HepG2 (cell line): ENCODE data around the gene SLC22A9. TPM values are rescaled to one million over a fixed set of nuclear protein-coding genes. Genes with fewer than 3 reads are reported as not detected.

Experiments
- ATAC-seq: fragments of 200-7000 bp; cut with Tn5 transposase; 3 replicates; pipeline ENCODE4 v1.9.1; 2020; ENCODE audit warnings: mild to moderate bottlenecking, moderate library complexity
- BruUV-seq: library from RNA; stranded (reverse); fragments of 400-500 nt; replicated peaks from 2 replicates; lab custom pipeline; 2021; lab: Mats Ljungman, UMichigan
- CTCF ChIA-PET: fragments of 300-600 bp; formaldehyde crosslinking; extraction: SDS; loops from one replicate; lab custom pipeline; 2021; ENCODE audit warnings: low total read pairs, inconsistent platforms, low intra/inter-chr PET ratio; lab: Yijun Ruan, JAX
- POLR2A ChIA-PET: fragments of 350-600 bp; sonication (Branson Sonifier 250); formaldehyde crosslinking; loops from one replicate; lab custom pipeline; 2020; ENCODE audit warnings: antibody characterized with exemption, inconsistent platforms; lab: Yijun Ruan, JAX
- DNase-seq: peaks from one replicate; pipeline ENCODE4 v3.0.0-alpha.2; 2015; ENCODE audit warnings: low spot score
- FAIRE-seq: peaks from 3 replicates; lab custom pipeline; 2011; peaks lifted over from hg19 to GRCh38; lab: Jason Lieb, UNC
- H2AFZ ChIP-seq: one replicate; pipeline ENCODE4 v1.6.1; 2011; ENCODE audit warnings: low read length, inconsistent platforms
- H3K27ac ChIP-seq: fragments of 300-600 bp; 3 replicates; pipeline ENCODE4 v1.8.0; 2011; ENCODE audit warnings: mixed run types, mild to moderate bottlenecking, mixed read lengths, low read length, inconsistent platforms; ENCODE audit not compliant: insufficient read depth; ENCODE audit errors: extremely low read length
- H3K27me3 ChIP-seq, 2 experiments: fragments of 200-600 bp in 1 of 2; 2 replicates in 1 of 2; 3 replicates in 1 of 2; pipeline versions ENCODE4 v1.6.0 to v1.8.0; 2011; ENCODE audit warnings: low read length in 2 of 2, mild to moderate bottlenecking in 2 of 2, moderate library complexity in 2 of 2, inconsistent platforms in 1 of 2; ENCODE audit not compliant: insufficient read depth in 2 of 2, control insufficient read depth in 1 of 2
- H3K36me3 ChIP-seq, 2 experiments: fragments of 200-600 bp in 1 of 2; replicated peaks in 1 of 2; 2 replicates in 1 of 2; 3 replicates in 1 of 2; pipeline versions ENCODE4 v1.5.1 to v1.8.0; 2011; ENCODE audit warnings: low read length in 2 of 2, inconsistent platforms in 1 of 2; ENCODE audit not compliant: insufficient read depth in 2 of 2, control insufficient read depth in 1 of 2
- H3K4me1 ChIP-seq: 2 replicates; pipeline ENCODE4 v1.5.1; 2012; ENCODE audit warnings: low read length, inconsistent platforms; ENCODE audit not compliant: insufficient read depth
- H3K4me2 ChIP-seq: 2 replicates; pipeline ENCODE4 v1.6.0; 2011; ENCODE audit warnings: low read depth, low read length, inconsistent platforms
- H3K4me3 ChIP-seq, 3 experiments: fragments of 200-600 bp in 1 of 3; sonication (generic), shearing (Covaris generic) in 1 of 3; replicated peaks in 1 of 3; 2 replicates each; pipeline ENCODE4 v1.5.1; 2011 to 2016; ENCODE audit warnings: low read length in 3 of 3, inconsistent platforms in 2 of 3, low read depth in 2 of 3, mild to moderate bottlenecking in 2 of 3, control low read depth in 1 of 3, mixed read lengths in 1 of 3; ENCODE audit not compliant: insufficient read depth in 1 of 3
- H3K79me2 ChIP-seq: one replicate; pipeline ENCODE4 v1.6.1; 2011; ENCODE audit warnings: low read length, inconsistent platforms; ENCODE audit not compliant: insufficient read depth
- H3K9ac ChIP-seq: 2 replicates; pipeline ENCODE4 v1.6.0; 2011; ENCODE audit warnings: mild to moderate bottlenecking, low read depth, low read length, inconsistent platforms; ENCODE audit not compliant: insufficient read depth
- H3K9me3 ChIP-seq: 2 replicates; pipeline ENCODE4 v1.5.1; 2012; ENCODE audit warnings: mild to moderate bottlenecking, low read length
- H4K20me1 ChIP-seq: 2 replicates; pipeline ENCODE4 v1.6.0; 2011; ENCODE audit warnings: inconsistent platforms, mild to moderate bottlenecking, low read length, moderate library complexity; ENCODE audit not compliant: insufficient read depth
- DPF2 ChIP-seq: sonication (generic); formaldehyde crosslinking; IDR thresholded peaks from 2 replicates; pipeline ENCODE4 v1.4.0; 2020; ENCODE audit warnings: mild to moderate bottlenecking, low read depth, missing genetic modification reagents, borderline replicate concordance
- PHB2 ChIP-seq: fragments of 450-650 bp; IDR thresholded peaks from 2 replicates; pipeline ENCODE4 v1.6.1; 2018; ENCODE audit not compliant: partially characterized antibody
- ZBTB39 ChIP-seq: sonication (generic); formaldehyde crosslinking; IDR thresholded peaks from 2 replicates; pipeline ENCODE4 v1.5.0; 2020; ENCODE audit warnings: missing genetic modification reagents
- ZNF382 ChIP-seq: sonication (generic); formaldehyde crosslinking; IDR thresholded peaks from 2 replicates; pipeline ENCODE4 v1.5.0; 2020; ENCODE audit warnings: missing genetic modification reagents, mild to moderate bottlenecking, borderline replicate concordance
- ZSCAN5A ChIP-seq: sonication (generic); formaldehyde crosslinking; IDR thresholded peaks from 2 replicates; pipeline ENCODE4 v1.8.0; 2022; ENCODE audit warnings: mild to moderate bottlenecking, missing genetic modification reagents, borderline replicate concordance
- WGBS: methylation state at CpG from one replicate; pipeline ENCODE4 v1.1.6; 2017; ENCODE audit warnings: low lambda C conversion rate; 5-methylcytosine and 5-hydroxymethylcytosine counted together
- in situ Hi-C: cut with HindIII; loops from 2 replicates; pipeline ENCODE4 v1.10.0; 2017; ENCODE audit warnings: low pct_unique_long_range_greater_than_20kb; ENCODE audit not compliant: extremely low pct_ligation_motif_present
- intact Hi-C: fragments of 100-400 bp; cut with micrococcal nuclease; formaldehyde crosslinking; loops from one replicate; pipeline ENCODE4 v1.10.0; 2022; ENCODE audit not compliant: unreplicated experiment
- polyA plus RNA-seq, 8 experiments: library from polyadenylated mRNA; depleted of rRNA in 3 of 8; stranded (reverse) in 7 of 8; unstranded in 1 of 8; fragments of >200 nt; fragmentation: Illumina TruSeq in 4 of 8; extraction: Trizol in 4 of 8; gene quantifications; 2 replicates each; pipeline versions ENCODE4 v1.2.1 to v1.2.3, GENCODE V29; 2011 to 2016; ENCODE audit warnings: low read depth in 4 of 8, missing spikeins in 1 of 8, mixed read lengths in 1 of 8; ENCODE audit not compliant: insufficient read depth in 1 of 8
- total RNA-seq, 5 experiments: library from RNA; depleted of rRNA; stranded (reverse); fragments of >200 nt; fragmentation: Illumina TruSeq; extraction: Trizol; gene quantifications; 2 replicates each; pipeline ENCODE4 v1.2.3, GENCODE V29; 2016; ENCODE audit warnings: low read depth in 1 of 5

SLC22A9 gene
- total and polyA plus RNA-seq, 2 of the 13 experiments (the other 11 are each of a cell fraction or from before 2014, with no cell fraction given): 4.0 to 11.7 TPM

GRCh38 chr11:63445720-63446119, 76.1 kb downstream of the SLC22A9 start:
- no peak for TF ChIP-seq ZBTB39 (CRISPR knock-in tag)
- TF ChIP-seq DPF2 (CRISPR knock-in tag): no peak
- TF ChIP-seq ZNF382 (CRISPR knock-in tag): no peak
- TF ChIP-seq PHB2: no peak
- ChIA-PET POLR2A (no interaction called here), CTCF (no interaction called here)
- BruUV-seq: no TSS peak
- Histone ChIP-seq H3K27me3 (no peaks in the 10 kb centered on the region), H3K4me2 (no peak overlapping the region), H3K4me1 (no peaks in the 10 kb centered on the region), H2AFZ (no peak overlapping the region), H4K20me1 (no peaks in the 10 kb centered on the region), H3K36me3 (no peaks in the 10 kb centered on the region), H3K4me3 (no peak overlapping the region), H3K27ac (no peak overlapping the region), H3K79me2 (no peaks in the 10 kb centered on the region), H3K9ac (no peak overlapping the region), H3K9me3 (no peaks in the 10 kb centered on the region)
- ATAC-seq (no peak), DNase-seq (no peak), FAIRE-seq (no peak)
- intact Hi-C loops (no loop called here), in situ Hi-C loops (no loop called here)

GRCh38 chr11:63448646-63449045, 79.1 kb downstream of the SLC22A9 start:
- Histone ChIP-seq H3K36me3 (no peaks in the 10 kb centered on the region), H3K4me2 (no peak overlapping the region), H3K27me3 (no peaks in the 10 kb centered on the region), H3K4me3 (no peak overlapping the region), H2AFZ (no peak overlapping the region), H3K79me2 (no peaks in the 10 kb centered on the region), H3K9ac (no peak overlapping the region), H3K9me3 (no peaks in the 10 kb centered on the region), H4K20me1 (no peaks in the 10 kb centered on the region), H3K27ac (no peak overlapping the region), H3K4me1 (no peaks in the 10 kb centered on the region)
- BruUV-seq: no TSS peak
- ChIA-PET POLR2A (no interaction called here), CTCF (no interaction called here)
- no peak for FAIRE-seq
- intact Hi-C loops (no loop called here), in situ Hi-C loops (no loop called here)
- WGBS: 46% methylated on average over 1 of the region's 1 CpG
- no peak for DNase-seq
- no peak for ATAC-seq
- no peak for TF ChIP-seq ZSCAN5A (CRISPR knock-in tag)
